ENCODE data around the gene ERVH48-1.

- TF ChIP-seq, protein P1, sequence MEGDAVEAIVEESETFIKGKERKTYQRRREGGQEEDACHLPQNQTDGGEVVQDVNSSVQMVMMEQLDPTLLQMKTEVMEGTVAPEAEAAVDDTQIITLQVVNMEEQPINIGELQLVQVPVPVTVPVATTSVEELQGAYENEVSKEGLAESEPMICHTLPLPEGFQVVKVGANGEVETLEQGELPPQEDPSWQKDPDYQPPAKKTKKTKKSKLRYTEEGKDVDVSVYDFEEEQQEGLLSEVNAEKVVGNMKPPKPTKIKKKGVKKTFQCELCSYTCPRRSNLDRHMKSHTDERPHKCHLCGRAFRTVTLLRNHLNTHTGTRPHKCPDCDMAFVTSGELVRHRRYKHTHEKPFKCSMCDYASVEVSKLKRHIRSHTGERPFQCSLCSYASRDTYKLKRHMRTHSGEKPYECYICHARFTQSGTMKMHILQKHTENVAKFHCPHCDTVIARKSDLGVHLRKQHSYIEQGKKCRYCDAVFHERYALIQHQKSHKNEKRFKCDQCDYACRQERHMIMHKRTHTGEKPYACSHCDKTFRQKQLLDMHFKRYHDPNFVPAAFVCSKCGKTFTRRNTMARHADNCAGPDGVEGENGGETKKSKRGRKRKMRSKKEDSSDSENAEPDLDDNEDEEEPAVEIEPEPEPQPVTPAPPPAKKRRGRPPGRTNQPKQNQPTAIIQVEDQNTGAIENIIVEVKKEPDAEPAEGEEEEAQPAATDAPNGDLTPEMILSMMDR (IDR thresholded peaks at IDR 0.05) = no peak
- TF ChIP-seq EZH2phosphoT487 (IDR thresholded peaks at IDR 0.05) = no peak
Observed at GRCh38 chr21:42965211-42965560, 39.8 kb upstream of the ERVH48-1 start.

Data from neural progenitor cell (in vitro differentiated cells).